Testis (tissue), 2 donors: ENCODE results near the gene WIPF1.

ENCODE experiments used
- POLR2A ChIP-seq: fragments of 450-650 bp; IDR thresholded peaks from one replicate; pipeline ENCODE4 v1.6.1; 2017; ENCODE audit warnings: antibody characterized with exemption, mild to moderate bottlenecking, moderate library complexity
- TF ChIP-seq, protein P1 (sequence below), 3 experiments: fragments of 450-650 bp in 2 of 3; fragments of 200-600 bp in 1 of 3; sonication (generic) in 1 of 3; IDR thresholded peaks; one replicate each; pipeline ENCODE4 v1.5.1; 2016 to 2019; ENCODE audit warnings: antibody characterized with exemption in 3 of 3, mild to moderate bottlenecking in 2 of 3, moderate library complexity in 1 of 3

DNA sequence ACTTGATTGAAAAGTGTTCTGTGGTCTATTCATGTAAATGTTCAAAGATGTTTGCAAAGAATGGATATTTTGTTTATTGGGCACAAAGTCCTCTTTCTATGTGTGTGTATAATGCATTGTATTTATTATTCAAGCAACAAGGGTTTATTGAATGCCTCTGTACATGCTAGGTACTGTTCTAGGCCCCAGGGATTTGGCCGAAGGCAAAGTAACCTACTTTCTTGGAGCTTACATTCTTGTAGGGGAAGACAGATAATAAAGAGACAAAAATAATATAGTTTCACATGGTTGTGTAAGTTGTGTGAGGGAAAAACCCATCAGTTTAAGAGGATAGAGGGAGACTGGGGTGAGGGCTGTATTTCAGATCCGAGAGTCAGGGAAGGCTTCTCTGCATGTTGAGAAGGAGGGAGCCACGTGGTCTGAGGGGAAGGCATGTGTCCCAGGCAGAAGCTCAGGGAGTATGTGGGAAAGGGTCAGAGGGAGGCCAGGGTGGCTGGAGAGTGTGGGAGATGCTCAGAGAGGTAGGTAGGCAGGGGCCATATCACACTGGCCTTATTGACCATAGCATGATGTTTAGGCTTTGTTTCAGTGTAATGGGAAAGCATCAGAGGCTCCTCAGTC lies 70.4 kb downstream of the WIPF1 start:
- TF ChIP-seq, protein P1, sequence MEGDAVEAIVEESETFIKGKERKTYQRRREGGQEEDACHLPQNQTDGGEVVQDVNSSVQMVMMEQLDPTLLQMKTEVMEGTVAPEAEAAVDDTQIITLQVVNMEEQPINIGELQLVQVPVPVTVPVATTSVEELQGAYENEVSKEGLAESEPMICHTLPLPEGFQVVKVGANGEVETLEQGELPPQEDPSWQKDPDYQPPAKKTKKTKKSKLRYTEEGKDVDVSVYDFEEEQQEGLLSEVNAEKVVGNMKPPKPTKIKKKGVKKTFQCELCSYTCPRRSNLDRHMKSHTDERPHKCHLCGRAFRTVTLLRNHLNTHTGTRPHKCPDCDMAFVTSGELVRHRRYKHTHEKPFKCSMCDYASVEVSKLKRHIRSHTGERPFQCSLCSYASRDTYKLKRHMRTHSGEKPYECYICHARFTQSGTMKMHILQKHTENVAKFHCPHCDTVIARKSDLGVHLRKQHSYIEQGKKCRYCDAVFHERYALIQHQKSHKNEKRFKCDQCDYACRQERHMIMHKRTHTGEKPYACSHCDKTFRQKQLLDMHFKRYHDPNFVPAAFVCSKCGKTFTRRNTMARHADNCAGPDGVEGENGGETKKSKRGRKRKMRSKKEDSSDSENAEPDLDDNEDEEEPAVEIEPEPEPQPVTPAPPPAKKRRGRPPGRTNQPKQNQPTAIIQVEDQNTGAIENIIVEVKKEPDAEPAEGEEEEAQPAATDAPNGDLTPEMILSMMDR (IDR thresholded peaks at IDR 0.05), result no peak
- TF ChIP-seq POLR2A, result no peak
